GM23338 (cell line): ENCODE results near the gene DERA. TPM values are rescaled to one million over a fixed set of nuclear protein-coding genes. Genes with fewer than 3 reads are reported as not detected.

ENCODE experiments used
- ATAC-seq: fragments of 200-7000 bp; cut with Tn5 transposase; 3 replicates; pipeline ENCODE4 v1.9.1; 2020
- DNase-seq: peaks from one replicate; pipeline ENCODE4 v3.0.0-alpha.2; 2015; ENCODE audit warnings: low spot score
- H2AFZ ChIP-seq: fragments of 200-600 bp; sonication (generic); 2 replicates; pipeline ENCODE4 v1.8.0; 2016; ENCODE audit warnings: antibody characterized with exemption, mild to moderate bottlenecking, moderate library complexity
- H3F3A ChIP-seq: fragments of 200-600 bp; sonication (generic); replicated peaks from 2 replicates; pipeline ENCODE4 v1.8.0; 2017; ENCODE audit warnings: antibody characterized with exemption, mixed run types, low read depth
- H3K27ac ChIP-seq: fragments of 200-600 bp; sonication (generic); 2 replicates; pipeline ENCODE4 v1.6.1; 2016; ENCODE audit warnings: low read depth
- H3K27me3 ChIP-seq: fragments of 200-600 bp; sonication (generic); 2 replicates; pipeline ENCODE4 v1.8.0; 2016; ENCODE audit warnings: mild to moderate bottlenecking, mixed run types, moderate library complexity; ENCODE audit not compliant: insufficient read depth
- H3K36me3 ChIP-seq: fragments of 200-600 bp; sonication (generic); 2 replicates; pipeline ENCODE4 v1.8.0; 2016; ENCODE audit warnings: mild to moderate bottlenecking; ENCODE audit not compliant: insufficient read depth
- H3K4me1 ChIP-seq: fragments of 200-600 bp; sonication (generic); 2 replicates; pipeline ENCODE4 v1.8.0; 2016; ENCODE audit warnings: mild to moderate bottlenecking, moderate library complexity; ENCODE audit not compliant: insufficient read depth
- H3K4me2 ChIP-seq: fragments of 200-600 bp; sonication (generic); 2 replicates; pipeline ENCODE4 v1.7.1; 2017; ENCODE audit warnings: mixed run types
- H3K4me3 ChIP-seq: fragments of 200-600 bp; sonication (generic); 2 replicates; pipeline ENCODE4 v1.6.1; 2016; ENCODE audit warnings: mixed run types
- H3K79me2 ChIP-seq: fragments of 200-600 bp; sonication (generic); replicated peaks from 2 replicates; pipeline ENCODE4 v1.8.0; 2017; ENCODE audit warnings: mild to moderate bottlenecking; ENCODE audit not compliant: insufficient read depth
- H3K9me2 ChIP-seq: fragments of 200-600 bp; sonication (generic); 2 replicates; pipeline ENCODE4 v1.8.0; 2017; ENCODE audit not compliant: insufficient read depth
- H4K20me1 ChIP-seq: fragments of 200-600 bp; sonication (generic); replicated peaks from 2 replicates; pipeline ENCODE4 v1.8.0; 2017; ENCODE audit warnings: mild to moderate bottlenecking; ENCODE audit not compliant: insufficient read depth
- H3K27ac Mint-ChIP-seq: 2 replicates; pipeline ENCODE4 v1.8.0; 2020; ENCODE audit warnings: inconsistent platforms, mild to moderate bottlenecking, moderate library complexity, mixed read lengths
- H3K27me3 Mint-ChIP-seq: 3 replicates; pipeline ENCODE4 v1.8.0; 2022; ENCODE audit warnings: low read depth, mild to moderate bottlenecking, moderate library complexity, mixed read lengths, inconsistent platforms; ENCODE audit not compliant: insufficient read depth, poor library complexity
- H3K36me3 Mint-ChIP-seq: 3 replicates; pipeline ENCODE4 v1.8.0; 2021; ENCODE audit warnings: low read depth, mild to moderate bottlenecking, inconsistent platforms, moderate library complexity, mixed read lengths
- H3K4me1 Mint-ChIP-seq: 3 replicates; pipeline ENCODE4 v1.8.0; 2020; ENCODE audit warnings: mild to moderate bottlenecking, inconsistent platforms, mixed read lengths
- H3K4me3 Mint-ChIP-seq: 3 replicates; pipeline ENCODE4 v1.8.0; 2021; ENCODE audit warnings: moderate library complexity, mild to moderate bottlenecking, inconsistent platforms, mixed read lengths
- H3K9me3 Mint-ChIP-seq: 3 replicates; pipeline ENCODE4 v1.8.0; 2020; ENCODE audit warnings: moderate library complexity, mild to moderate bottlenecking, inconsistent platforms, mixed read lengths
- CREB1 ChIP-seq: fragments of 250-450 bp; sonication (Bioruptor Pico); IDR thresholded peaks from 2 replicates; pipeline ENCODE4 v1.5.0; 2020; ENCODE audit warnings: low read depth, mild to moderate bottlenecking, moderate library complexity
- CTCF ChIP-seq, 2 experiments: fragments of 200-600 bp in 1 of 2; sonication (generic) in 1 of 2; conservative IDR thresholded peaks; 2 replicates each; pipeline versions ENCODE4 v1.5.1 to v1.6.1; 2016 to 2017; ENCODE audit warnings: antibody characterized with exemption in 2 of 2, low read depth in 2 of 2, mild to moderate bottlenecking in 2 of 2, moderate library complexity in 1 of 2
- EZH2 ChIP-seq: fragments of 200-600 bp; sonication (generic); IDR thresholded peaks from one replicate; pipeline ENCODE4 v1.8.0; 2017; ENCODE audit warnings: antibody characterized with exemption, mild to moderate bottlenecking, low read depth; ENCODE audit not compliant: unreplicated experiment
- EZH2phosphoT487 ChIP-seq: fragments of 200-600 bp; sonication (generic); IDR thresholded peaks from one replicate; pipeline ENCODE4 v1.8.1; 2018; ENCODE audit warnings: antibody characterized with exemption; ENCODE audit not compliant: unreplicated experiment
- JUNB ChIP-seq: IDR thresholded peaks from one replicate; pipeline ENCODE4 v1.6.1; 2016; ENCODE audit warnings: antibody characterized with exemption; ENCODE audit not compliant: unreplicated experiment
- ZNF114 ChIP-seq: fragments of 250-450 bp; sonication (Bioruptor Pico); IDR thresholded peaks from 2 replicates; pipeline ENCODE4 v1.5.0; 2020; ENCODE audit warnings: mild to moderate bottlenecking, moderate library complexity
- ZNF331 ChIP-seq: fragments of 250-450 bp; sonication (Bioruptor Pico); IDR thresholded peaks from 2 replicates; pipeline ENCODE4 v1.5.0; 2020; ENCODE audit warnings: low read depth, mild to moderate bottlenecking, moderate library complexity
- ZNF462 ChIP-seq: fragments of 250-450 bp; sonication (Bioruptor Pico); IDR thresholded peaks from 2 replicates; pipeline ENCODE4 v1.5.0; 2020; ENCODE audit warnings: mild to moderate bottlenecking, moderate library complexity
- polyA plus RNA-seq: library from polyadenylated mRNA; unstranded; fragments of >200 nt; fragmentation: Nextera tagmentation; extraction: Ambion mirVana; gene quantifications from 2 replicates; pipeline ENCODE4 v1.2.1, GENCODE V29; 2016
- total RNA-seq: library from RNA; depleted of rRNA; stranded (reverse); fragments of >200 nt; shearing (Covaris generic); gene quantifications from 2 replicates; pipeline ENCODE4 v1.2.3, GENCODE V29; 2014

DERA gene
- total and polyA plus RNA-seq, 2 experiments from 2014 or later: 20.4 to 27.3 TPM

GRCh38 chr12:16008421-16008824, 97.3 kb downstream of the DERA start:
- Histone ChIP-seq H3K4me1 (no peaks in the 10 kb centered on the region), H2AFZ (no peak overlapping the region), H3K9me2 (peaks cover 6% of the 10 kb centered on the region; the same call in 1 of the 2 replicates), H4K20me1 (no peaks in the 10 kb centered on the region), H3K27ac (no peak overlapping the region), H3K36me3 (peaks cover 2% of the 10 kb centered on the region; the same call in 1 of the 2 replicates), H3K79me2 (no peaks in the 10 kb centered on the region), H3K27me3 (no peaks in the 10 kb centered on the region), H3K4me3 (no peak overlapping the region), H3F3A (no peaks in the 10 kb centered on the region), H3K4me2 (no peak overlapping the region)
- peaks cover 10% of the 10 kb centered on the region for H3K36me3 Mint-ChIP-seq
- peaks cover 7% of the 10 kb centered on the region for H3K9me3 Mint-ChIP-seq
- ATAC-seq (no peak), DNase-seq (no peak)
- no peak for TF ChIP-seq ZNF462 (CRISPR knock-in tag)
- no peak for TF ChIP-seq ZNF114 (CRISPR knock-in tag)
- TF ChIP-seq EZH2: no peak
- TF ChIP-seq EZH2phosphoT487: no peak
- TF ChIP-seq CTCF (conservative IDR thresholded peaks at IDR 0.05; ENCODE audit: low read depth in 2 of 2): no peak
- TF ChIP-seq ZNF331: no peak
- TF ChIP-seq JUNB: no peak
- no peak for TF ChIP-seq CREB1 (CRISPR knock-in tag)
- peaks cover 6% of the 10 kb centered on the region for H3K27me3 Mint-ChIP-seq
- H3K4me3 Mint-ChIP-seq: no peak overlapping the region
- no peaks in the 10 kb centered on the region for H3K4me1 Mint-ChIP-seq
- H3K27ac Mint-ChIP-seq: no peak overlapping the region
